Inflammatory macrophage (primary cell): ENCODE data around the gene ZIC4.

Experiments used
- DNase-seq, 2 donors: peaks; one replicate each; pipeline ENCODE4 v3.0.0-alpha.2; 2020 to 2022

ZIC4 gene

DNA sequence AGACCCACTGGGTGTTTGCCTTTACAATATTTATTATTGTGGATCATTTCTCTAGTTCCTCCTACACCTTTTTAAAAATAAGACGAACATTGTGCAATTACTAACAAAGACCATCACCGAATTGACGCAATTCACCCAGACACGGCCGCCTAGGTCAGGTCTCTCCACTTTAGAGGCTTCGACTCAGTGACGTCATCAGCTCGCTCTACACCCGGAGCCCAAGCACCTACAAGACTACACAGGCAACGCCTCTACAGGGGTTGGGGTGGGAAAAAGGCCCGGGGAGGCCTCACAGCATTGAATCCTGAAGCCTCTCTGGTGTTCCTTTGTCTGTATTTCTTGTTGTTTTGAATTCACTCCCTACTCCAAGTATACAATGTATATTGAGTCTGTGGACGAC, 16.6 kb downstream of the ZIC4 start:
- no peak for DNase-seq

DNA sequence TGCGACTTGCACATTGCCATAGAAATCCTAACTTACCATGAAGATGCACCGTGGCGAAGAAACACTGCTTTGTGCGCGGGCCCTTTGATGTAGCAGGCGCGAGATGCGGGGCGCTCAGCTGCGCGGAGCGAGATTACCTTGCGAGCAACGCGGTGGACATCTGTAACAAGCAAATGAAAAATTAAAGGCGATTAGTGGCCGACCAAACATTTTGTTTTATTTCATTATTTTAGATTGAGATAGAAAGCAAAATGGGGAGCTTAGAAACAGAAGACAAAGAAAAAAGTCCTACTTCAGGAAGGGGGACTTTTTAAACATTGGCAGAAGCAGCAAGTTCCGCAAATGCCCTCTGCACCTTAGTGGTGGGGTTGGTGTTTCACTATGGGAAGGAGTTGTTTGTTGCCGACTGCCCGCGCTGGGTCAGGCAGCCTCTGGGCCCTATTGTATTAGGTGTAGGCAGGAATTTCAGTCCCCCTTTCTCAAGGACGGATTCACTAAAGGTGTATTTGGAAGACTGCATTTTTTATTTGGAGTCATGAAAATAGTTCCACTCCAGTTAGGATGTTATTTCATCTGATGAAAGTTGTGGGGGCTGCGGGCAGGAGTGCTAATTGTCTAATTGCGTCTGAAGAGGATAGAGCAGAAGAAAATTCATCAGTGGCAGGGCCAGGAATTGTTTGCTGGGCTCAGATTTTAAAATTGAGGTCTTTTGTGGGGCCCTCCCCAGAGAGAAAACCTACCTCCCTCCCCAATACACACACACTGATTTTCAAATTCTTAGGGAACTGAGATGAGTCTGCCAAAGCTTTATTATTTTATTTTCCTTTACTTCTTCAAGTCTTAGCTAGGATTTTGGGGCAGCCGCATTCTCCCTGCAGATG, 17.4 kb downstream of the ZIC4 start:
- DNase-seq, result no peak

- DNase-seq, result no peak
These were observed 18.3 kb downstream of the ZIC4 start for GRCh38 chr3:147387885-147388699.

GRCh38 chr3:147387291-147387884, 19.0 kb downstream of the ZIC4 start:
- no peak for DNase-seq

- DNase-seq, result no peak
These were observed 21.0 kb downstream of the ZIC4 start for GRCh38 chr3:147385059-147386012.

- no peak for DNase-seq
These were observed 21.9 kb downstream of the ZIC4 start for GRCh38 chr3:147384210-147385058.

GRCh38 chr3:147383617-147384016, 22.7 kb downstream of the ZIC4 start:
- no peak for DNase-seq

DNA sequence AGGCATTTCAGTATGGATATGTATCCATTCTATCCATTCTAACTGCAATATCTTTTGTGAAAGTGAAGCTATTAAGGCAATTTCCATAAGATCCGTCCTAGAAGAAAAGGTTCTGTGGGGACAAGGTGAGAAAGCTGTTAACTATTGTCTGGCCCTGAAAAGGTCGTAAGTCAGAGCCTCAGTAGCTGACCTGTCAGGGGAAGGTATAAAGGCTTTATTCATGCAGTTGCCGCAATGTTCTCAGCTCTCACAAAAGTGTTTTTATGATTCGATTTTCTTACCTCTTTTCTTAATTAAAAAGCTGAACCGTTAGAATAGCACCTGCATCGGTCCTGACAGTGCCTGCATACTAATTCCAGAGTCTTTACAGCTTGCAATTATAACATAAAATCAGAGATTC, 24.7 kb downstream of the ZIC4 start:
- no peak for DNase-seq

DNA sequence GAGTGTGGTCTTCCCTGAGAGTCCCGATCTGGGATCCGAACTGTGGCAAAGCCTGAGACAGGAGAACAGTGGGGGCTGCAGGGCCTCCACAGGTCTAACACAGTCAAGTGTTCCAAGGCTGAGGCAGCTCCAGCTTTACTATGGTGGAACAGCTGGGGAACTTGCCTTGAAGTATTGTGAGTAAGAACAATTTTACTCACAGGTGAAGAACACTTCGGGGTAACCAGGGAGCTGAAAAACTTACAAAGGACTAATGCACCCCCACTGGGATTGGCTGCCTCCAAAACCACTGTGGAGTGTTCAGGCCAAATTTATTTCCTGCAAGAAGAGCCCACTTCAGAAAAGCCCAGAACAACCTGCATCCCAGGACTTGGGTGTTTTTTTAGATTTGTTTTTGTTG, 25.4 kb downstream of the ZIC4 start:
- no peak for DNase-seq

DNA sequence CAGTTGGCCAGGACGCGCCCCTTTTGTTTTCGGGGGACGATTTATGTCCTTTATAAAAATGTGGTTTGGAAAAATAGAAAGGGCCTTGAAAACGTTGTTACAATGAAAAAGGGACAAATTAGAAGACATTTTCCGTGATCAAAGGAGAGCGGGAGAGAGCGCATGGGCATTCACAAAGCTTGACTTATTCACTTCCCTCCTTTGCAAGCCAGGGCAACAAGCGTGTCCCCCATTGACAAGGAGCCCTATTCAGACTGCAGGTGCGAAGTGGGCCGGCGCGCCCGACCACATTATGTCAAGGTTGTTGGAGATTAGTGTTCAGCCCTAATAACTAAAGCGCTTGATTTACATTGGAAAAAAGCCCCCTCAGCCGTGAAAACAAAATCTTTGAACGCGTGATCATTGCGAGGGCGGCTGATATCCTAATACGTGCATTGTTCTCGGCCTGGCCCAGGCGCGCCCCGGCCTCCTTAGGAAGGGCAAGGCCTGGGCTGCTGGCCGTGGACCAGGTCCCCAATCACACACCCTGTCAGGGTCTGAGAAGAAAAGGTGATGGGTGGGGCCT, 25.9 kb downstream of the ZIC4 start:
- no peak for DNase-seq

- DNase-seq, result no peak
These were observed 26.7 kb downstream of the ZIC4 start for GRCh38 chr3:147379651-147380050.

DNA sequence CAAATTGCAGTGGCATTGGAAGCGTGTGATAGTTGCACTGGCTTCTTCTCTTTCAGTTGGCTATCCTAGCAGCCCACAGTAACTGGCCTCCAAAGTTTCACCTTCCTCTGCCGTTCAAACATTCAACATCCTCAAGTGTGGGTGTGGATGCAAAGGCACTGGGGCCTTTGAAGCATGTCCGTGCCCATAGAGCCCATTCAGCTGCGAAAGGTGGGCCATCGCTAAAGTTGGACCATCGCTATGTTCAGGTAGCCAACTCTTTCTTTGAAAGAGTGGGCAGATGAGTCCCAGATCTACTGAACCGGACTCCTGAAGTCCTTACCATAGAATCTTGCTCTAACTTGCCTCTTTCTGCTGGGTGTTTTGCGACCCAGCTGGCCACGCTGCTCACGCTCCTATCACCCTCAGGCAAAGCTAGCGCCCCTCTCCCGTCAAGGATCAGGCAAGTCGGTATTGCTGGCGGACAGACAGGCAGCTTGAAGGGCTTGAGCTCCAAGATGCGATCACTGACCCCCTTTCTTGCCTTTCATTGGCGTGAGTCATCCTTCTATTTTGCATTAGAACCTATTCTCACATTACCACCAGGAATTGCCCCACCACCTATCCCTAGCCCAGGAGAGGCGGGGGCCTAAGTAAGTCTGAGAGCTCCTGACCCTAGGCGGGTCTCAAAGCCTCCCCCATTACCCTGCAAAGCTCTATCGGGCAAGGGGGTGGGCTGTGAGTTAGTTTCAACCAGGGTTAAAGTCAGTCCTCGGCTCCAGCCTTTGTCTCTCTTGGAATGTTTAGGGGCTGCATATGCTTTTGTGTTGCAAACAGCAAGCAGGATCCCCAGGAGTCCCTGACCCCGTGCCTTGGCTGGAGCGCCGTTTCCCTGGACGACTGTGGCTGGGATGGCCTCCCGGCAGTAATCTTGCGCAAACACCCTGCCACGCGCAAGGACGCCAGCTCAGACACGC, 28.7 kb downstream of the ZIC4 start:
- DNase-seq, result no peak

- no peak for DNase-seq
These were observed 33.0 kb downstream of the ZIC4 start for GRCh38 chr3:147373301-147373700.

DNA sequence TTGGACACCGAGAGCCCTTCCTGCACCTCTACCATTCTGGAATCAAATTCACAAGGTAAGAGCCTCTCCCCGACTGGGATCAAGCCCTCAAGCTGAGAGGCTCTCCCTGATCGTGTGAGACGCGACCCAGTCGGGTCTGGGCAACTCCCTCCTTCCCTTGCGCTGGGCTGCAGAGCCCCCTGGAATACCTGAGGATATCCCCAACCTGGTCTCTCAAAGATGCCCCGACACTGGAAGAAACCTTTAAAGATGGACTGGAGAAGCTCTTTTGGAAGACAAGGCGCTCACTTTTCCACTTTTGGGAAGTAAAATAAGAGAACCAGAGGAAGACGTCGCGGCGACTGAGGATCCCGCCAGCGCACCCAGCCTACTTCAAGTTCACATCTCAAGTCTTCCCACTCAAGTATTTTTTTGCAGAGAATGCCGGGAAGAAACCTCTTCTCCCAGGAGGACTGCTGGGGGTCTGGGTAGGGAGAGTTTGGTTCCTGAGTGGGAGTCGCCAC, 33.8 kb downstream of the ZIC4 start:
- no peak for DNase-seq

GRCh38 chr3:147371771-147372340, 34.5 kb downstream of the ZIC4 start:
- DNase-seq, result no peak

DNA sequence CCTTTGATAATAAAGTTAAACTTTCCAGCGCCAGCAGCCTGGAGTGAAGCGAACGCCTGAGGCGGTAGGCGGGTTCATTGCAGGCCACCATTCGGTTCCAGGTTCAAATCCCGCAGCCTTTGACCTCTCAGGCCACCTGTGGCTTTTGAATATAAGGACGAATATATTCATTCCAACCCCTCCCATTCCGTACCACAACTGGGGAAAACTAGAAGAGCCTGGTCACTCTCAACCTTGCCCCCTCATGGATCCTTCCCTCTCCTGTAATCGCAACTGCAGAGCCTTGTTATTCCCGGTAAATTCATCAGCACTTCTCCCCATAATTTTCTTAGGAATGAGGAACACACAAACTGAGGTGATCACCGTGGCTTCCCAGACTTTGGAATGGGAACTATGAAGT, 35.2 kb downstream of the ZIC4 start:
- DNase-seq, result no peak

DNA sequence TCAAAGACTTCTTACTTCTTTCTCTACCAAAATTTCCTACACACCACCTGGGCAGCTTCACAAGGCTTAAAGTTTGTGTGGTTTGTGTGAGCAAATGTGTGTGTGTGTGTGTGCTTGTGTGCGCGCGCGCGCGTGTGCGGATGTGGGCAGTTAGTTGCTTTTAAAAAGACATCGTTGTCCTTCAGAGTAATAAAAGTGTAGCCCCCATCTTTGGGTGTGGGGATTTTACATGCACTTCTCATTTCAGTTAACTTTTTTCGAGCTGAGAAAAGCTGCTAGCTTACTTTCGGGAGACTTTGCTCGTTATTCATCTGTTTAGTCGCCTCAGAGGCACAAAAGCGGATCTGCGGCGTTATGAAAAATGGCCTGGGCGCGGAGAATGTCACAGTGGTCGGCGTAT, 36.0 kb downstream of the ZIC4 start:
- DNase-seq, result no peak

DNA sequence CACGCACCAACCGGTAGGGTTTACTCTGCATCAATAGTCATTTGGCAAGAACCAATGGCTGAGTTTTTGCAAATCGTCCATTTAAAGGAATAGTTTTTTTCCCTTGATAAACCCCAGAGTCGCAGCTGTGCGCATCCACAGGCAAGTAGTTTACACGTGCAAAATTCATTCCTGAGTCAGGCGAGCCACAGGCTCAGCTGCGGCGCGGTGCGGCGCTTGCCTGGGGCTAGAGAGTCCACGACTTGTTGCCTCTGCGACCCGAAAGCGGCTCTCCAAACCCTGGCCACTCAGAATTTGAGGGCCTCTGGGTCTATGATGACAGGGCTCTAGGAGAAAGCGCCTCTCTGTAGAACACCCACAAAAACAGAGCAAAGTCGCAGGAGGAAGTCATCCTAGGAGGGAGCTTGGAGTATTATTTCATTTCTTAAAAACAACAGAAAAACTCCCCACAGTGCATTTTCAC, 36.7 kb downstream of the ZIC4 start:
- DNase-seq, result no peak

DNA sequence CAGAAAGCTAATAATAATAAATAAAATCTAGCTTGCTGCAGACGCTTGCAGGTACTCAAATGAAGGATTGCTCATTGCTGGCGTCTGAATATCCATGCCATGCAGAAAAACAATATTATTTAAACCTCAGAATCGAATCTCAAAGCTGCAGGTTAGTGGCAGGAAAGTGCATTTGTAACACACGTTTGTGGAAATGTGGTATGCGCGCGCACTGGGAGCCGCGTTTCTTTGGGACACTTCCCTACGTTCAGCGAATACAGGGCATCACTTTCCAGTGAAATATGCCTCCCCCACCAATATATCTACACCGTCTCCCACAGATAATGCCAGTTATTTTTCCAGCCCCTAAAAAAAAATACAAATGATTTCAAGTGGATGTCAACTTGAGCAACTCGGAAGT, 37.1 kb downstream of the ZIC4 start:
- DNase-seq, result no peak
